Loucy (cell line): ENCODE measurements around the gene LMOD1.

Experiments
- H2AFZ ChIP-seq: fragments of 200-600 bp; sonication (generic); 2 replicates; pipeline ENCODE4 v1.6.0; 2016; ENCODE audit warnings: antibody characterized with exemption, mild to moderate bottlenecking, low read length, moderate library complexity
- H3F3A ChIP-seq: fragments of 200-600 bp; 2 replicates; pipeline ENCODE4 v1.6.0; 2016; ENCODE audit warnings: antibody characterized with exemption, low read depth, mild to moderate bottlenecking
- H3K27me3 ChIP-seq: fragments of 200-600 bp; sonication (generic); 2 replicates; pipeline ENCODE4 v1.6.1; 2014; ENCODE audit warnings: low read length, mild to moderate bottlenecking; ENCODE audit not compliant: insufficient read depth, poor library complexity, severe bottlenecking
- H3K36me3 ChIP-seq: fragments of 200-600 bp; sonication (generic); 2 replicates; pipeline ENCODE4 v1.6.1; 2016; ENCODE audit warnings: low read length; ENCODE audit not compliant: insufficient read depth
- H3K4me1 ChIP-seq: fragments of 200-600 bp; sonication (generic); 2 replicates; pipeline ENCODE4 v1.5.1; 2014; ENCODE audit warnings: low read length, mild to moderate bottlenecking; ENCODE audit not compliant: insufficient read depth, poor library complexity, severe bottlenecking
- H3K4me2 ChIP-seq: fragments of 200-600 bp; sonication (generic); 2 replicates; pipeline ENCODE4 v1.6.0; 2014; ENCODE audit warnings: antibody characterized with exemption, low read length, low read depth, mild to moderate bottlenecking; ENCODE audit not compliant: poor library complexity, severe bottlenecking
- H3K4me3 ChIP-seq: fragments of 200-600 bp; sonication (generic); 2 replicates; pipeline ENCODE4 v1.5.1; 2014; ENCODE audit warnings: low read length, mild to moderate bottlenecking, mixed read lengths; ENCODE audit not compliant: poor library complexity, severe bottlenecking
- H3K79me2 ChIP-seq: fragments of 200-600 bp; sonication (generic); 2 replicates; pipeline ENCODE4 v1.6.1; 2014; ENCODE audit warnings: low read length; ENCODE audit not compliant: insufficient read depth
- H3K9ac ChIP-seq: fragments of 200-600 bp; sonication (generic); 2 replicates; pipeline ENCODE4 v1.6.0; 2014; ENCODE audit warnings: mild to moderate bottlenecking, low read depth, low read length, moderate library complexity; ENCODE audit not compliant: poor library complexity, severe bottlenecking
- H3K9me2 ChIP-seq: fragments of 200-600 bp; sonication (generic); replicated peaks from 2 replicates; pipeline ENCODE4 v1.6.1; 2016; ENCODE audit warnings: low read depth, low read length, mixed read lengths
- H3K9me3 ChIP-seq: fragments of 200-600 bp; sonication (generic); 2 replicates; pipeline ENCODE4 v1.6.1; 2014; ENCODE audit warnings: mild to moderate bottlenecking, antibody characterized with exemption, low read length, low read depth; ENCODE audit not compliant: insufficient read depth
- H4K20me1 ChIP-seq: fragments of 200-600 bp; sonication (generic); 2 replicates; pipeline ENCODE4 v1.6.0; 2014; ENCODE audit warnings: antibody characterized with exemption, low read length, mild to moderate bottlenecking; ENCODE audit not compliant: insufficient read depth, poor library complexity, severe bottlenecking
- CTCF ChIP-seq: fragments of 200-600 bp; sonication (generic); conservative IDR thresholded peaks from 2 replicates; pipeline ENCODE4 v1.5.1; 2014; ENCODE audit warnings: mild to moderate bottlenecking, antibody characterized with exemption, low read length
- EZH2phosphoT487 ChIP-seq: fragments of 200-600 bp; IDR thresholded peaks from 2 replicates; pipeline ENCODE4 v1.6.1; 2018; ENCODE audit warnings: antibody characterized with exemption, mild to moderate bottlenecking, moderate library complexity, borderline replicate concordance

Gene LMOD1

GRCh38 chr1:201851949-201852348 is 94.4 kb downstream of the LMOD1 start:
- Histone ChIP-seq H3K27me3 (no peaks in the 10 kb centered on the region), H3K4me3 (no peak overlapping the region), H2AFZ (no peak overlapping the region), H3K9me3 (no peaks in the 10 kb centered on the region), H3K9ac (no peak overlapping the region), H3F3A (no peaks in the 10 kb centered on the region), H3K36me3 (peaks cover 99% of the 10 kb centered on the region), H3K4me1 (no peaks in the 10 kb centered on the region), H4K20me1 (no peaks in the 10 kb centered on the region), H3K79me2 (peaks cover 14% of the 10 kb centered on the region), H3K4me2 (no peak overlapping the region), H3K9me2 (no peaks in the 10 kb centered on the region)
- TF ChIP-seq CTCF (no peak), EZH2phosphoT487 (no peak)

- Histone ChIP-seq H2AFZ (no peak overlapping the region), H3K36me3 (peaks cover 83% of the 10 kb centered on the region), H3K4me1 (no peaks in the 10 kb centered on the region), H3K9me2 (no peaks in the 10 kb centered on the region), H3K27me3 (no peaks in the 10 kb centered on the region), H3K9me3 (no peaks in the 10 kb centered on the region), H3K9ac (no peak overlapping the region), H3K4me3 (no peak overlapping the region), H3K4me2 (no peak overlapping the region), H3K79me2 (peaks cover 33% of the 10 kb centered on the region), H4K20me1 (peaks cover 8% of the 10 kb centered on the region), H3F3A (no peaks in the 10 kb centered on the region)
- TF ChIP-seq EZH2phosphoT487 (no peak), CTCF (no peak)
These were observed 96.3 kb downstream of the LMOD1 start for GRCh38 chr1:201850053-201850397.

GRCh38 chr1:201849372-201850052 is 96.8 kb downstream of the LMOD1 start:
- Histone ChIP-seq H3K79me2 (peaks cover 38% of the 10 kb centered on the region), H3K4me2 (no peak overlapping the region), H3K9me3 (no peaks in the 10 kb centered on the region), H3K27me3 (no peaks in the 10 kb centered on the region), H3K36me3 (peaks cover 78% of the 10 kb centered on the region), H3K9ac (no peak overlapping the region), H3K4me1 (no peaks in the 10 kb centered on the region), H3K9me2 (no peaks in the 10 kb centered on the region), H2AFZ (no peak overlapping the region), H4K20me1 (peaks cover 11% of the 10 kb centered on the region), H3K4me3 (no peak overlapping the region), H3F3A (no peaks in the 10 kb centered on the region)
- no peak for TF ChIP-seq CTCF
- TF ChIP-seq EZH2phosphoT487 = no peak
